Mucosa of descending colon (tissue), 3 donors: ENCODE measurements around the gene ZNF853. TPM values are rescaled to one million over a fixed set of nuclear protein-coding genes. Genes with fewer than 3 reads are reported as not detected.
"Not testable (repeated sequence)": the region's sequence is repeated elsewhere in the genome, so short reads cannot be mapped to it uniquely, and the experiment has no call there.

Source experiments
- ATAC-seq: fragments of 200-7000 bp; cut with Tn5 transposase; one replicate; pipeline ENCODE4 v1.9.1; 2020; ENCODE audit warnings: mild to moderate bottlenecking, moderate library complexity
- DNase-seq, 3 donors: peaks; one replicate each; pipeline ENCODE4 v3.0.0-alpha.2; 2020
- H3K36me3 ChIP-seq: fragments of 200-600 bp; one replicate; pipeline ENCODE4 v1.8.0; 2021; ENCODE audit warnings: low read depth, mild to moderate bottlenecking
- H3K4me1 ChIP-seq: fragments of 200-600 bp; one replicate; pipeline ENCODE4 v1.8.0; 2021; ENCODE audit warnings: low read depth, mild to moderate bottlenecking
- H3K4me3 ChIP-seq: fragments of 200-600 bp; one replicate; pipeline ENCODE4 v1.8.0; 2021; ENCODE audit warnings: mild to moderate bottlenecking
- H3K9me3 ChIP-seq: fragments of 200-600 bp; one replicate; pipeline ENCODE4 v1.8.0; 2021; ENCODE audit warnings: mild to moderate bottlenecking
- CTCF ChIP-seq: fragments of 200-600 bp; IDR thresholded peaks from one replicate; pipeline ENCODE4 v1.8.0; 2022; ENCODE audit warnings: antibody characterized with exemption, mild to moderate bottlenecking
- intact Hi-C, 2 donors: fragments of 100-400 bp; cut with DNase I in 1 of 2; cut with micrococcal nuclease in 1 of 2; formaldehyde crosslinking; loops; one replicate each; pipeline versions ENCODE4 v1.11.0 to v1.11.1; 2022; cut with DNase I, micrococcal nuclease
- total RNA-seq, 3 donors: library from RNA; stranded (reverse); fragmentation: NEBNext Ultra II Directional in 2 of 3; extraction: Animal tissue kit (Norgen Biotek cat#: 25700) in 2 of 3; gene quantifications; one replicate each; pipeline versions ENCODE4 v1.2.1 to v1.2.4, GENCODE V29; 2021 to 2023
- donor health status: DM: no; HTN: no; CAD: no; lungs with moderate emphysema.
- donor health status: DM: no; HTN: no; CAD: no.
- donor health status: DM: no; HTN: yes; CAD: no.

Gene ZNF853
- total RNA-seq, 3 donors from 2014 or later, result 0.84 to 19.9 (median 1.4) TPM

DNA sequence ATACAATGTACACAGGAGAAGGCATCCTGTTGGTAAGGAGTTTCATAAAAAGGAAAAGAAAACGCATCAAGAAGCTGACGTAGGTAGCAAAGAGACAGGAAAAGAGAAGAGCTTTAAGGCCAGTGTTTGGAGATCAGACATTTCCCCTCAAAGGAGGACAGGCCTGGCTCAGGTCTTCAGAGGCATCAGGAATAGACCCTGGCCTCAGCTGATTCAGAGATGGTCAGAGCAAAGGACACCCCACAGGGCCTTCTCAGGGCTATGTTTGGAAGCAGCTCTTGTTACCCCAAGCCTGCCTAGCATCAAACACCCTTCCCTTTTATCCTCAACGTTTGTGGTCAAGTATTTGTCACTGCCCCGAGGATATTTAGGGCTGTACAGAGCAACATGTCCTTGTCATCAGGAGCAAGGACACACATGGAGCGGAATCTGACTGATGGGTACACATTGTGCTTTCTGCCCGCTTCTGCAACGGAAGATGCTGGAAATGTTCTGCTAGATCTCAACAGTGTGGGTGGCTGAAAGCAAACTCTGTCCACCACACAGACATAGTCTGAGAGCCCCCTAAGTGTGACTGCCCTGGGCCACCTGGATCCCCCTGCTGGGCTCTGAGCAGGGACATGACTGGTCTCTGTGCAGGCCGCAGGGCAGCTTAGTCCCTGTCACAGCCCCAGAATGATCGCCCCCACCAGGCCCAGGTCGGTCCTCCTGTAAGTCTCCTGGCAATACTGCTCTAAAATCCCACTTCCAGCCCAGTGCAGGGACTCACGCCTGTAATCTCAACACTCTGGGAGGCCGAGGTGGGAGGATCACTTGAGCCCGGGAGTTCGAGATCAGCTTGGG is 39.2 kb upstream of the ZNF853 start:
- H3K36me3 ChIP-seq, result no peaks in the 10 kb centered on the region
- ATAC-seq (no peak), DNase-seq (peak in 1 of 3 donors; percentile 37)
- intact Hi-C loops, result no loop called here
- no peaks in the 10 kb centered on the region for H3K9me3 ChIP-seq
- H3K4me3 ChIP-seq, result no peak overlapping the region
- H3K4me1 ChIP-seq, result peaks cover 4% of the 10 kb centered on the region
- TF ChIP-seq CTCF, result no peak

- H3K36me3 ChIP-seq, H3K9me3 ChIP-seq, ATAC-seq, H3K4me1 ChIP-seq, intact Hi-C loops: not testable (repeated sequence)
- DNase-seq, result peak in 2 of 3 donors; percentile 27 to 46
- H3K4me3 ChIP-seq, result peak overlapping the region; percentile 44
These were observed 38.5 kb upstream of the ZNF853 start for GRCh38 chr7:6576867-6577368.

DNA sequence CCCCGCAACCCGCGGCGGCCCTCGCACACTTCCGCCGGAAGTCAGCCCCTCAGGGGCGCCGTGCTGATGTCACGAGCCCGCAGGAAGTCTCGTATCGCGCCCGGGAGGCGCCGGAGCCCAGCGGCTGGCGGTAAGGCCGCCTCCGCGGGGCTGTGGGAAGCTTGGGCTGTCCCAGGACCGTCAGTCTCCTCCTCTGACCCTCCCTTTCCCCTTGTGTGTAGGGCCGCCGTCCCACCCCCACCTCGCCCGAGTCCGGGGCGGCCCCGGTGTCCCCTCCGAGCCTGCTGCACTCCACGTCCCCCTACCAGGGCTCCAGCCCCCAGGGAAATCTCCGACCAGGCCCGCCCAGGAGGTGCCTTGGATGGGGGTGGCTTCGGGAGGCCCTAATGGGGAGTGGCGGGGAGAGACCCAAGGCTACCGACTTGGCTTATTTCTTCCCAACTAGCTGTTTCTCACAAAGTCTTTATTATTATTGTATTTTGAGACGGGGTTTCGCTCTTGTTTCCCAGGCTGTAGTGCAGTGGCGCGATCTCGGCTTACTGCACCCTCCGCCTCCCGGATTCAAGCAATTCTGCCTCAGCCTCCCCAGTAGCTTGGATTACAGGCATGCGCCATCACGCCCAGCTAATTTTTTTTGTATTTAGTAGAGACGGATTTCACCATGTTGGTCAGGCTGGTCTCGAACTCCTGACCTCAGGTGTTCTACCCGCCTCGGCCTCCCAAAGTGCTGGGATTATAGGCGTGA is 37.9 kb upstream of the ZNF853 start, which contains the start of gene ZDHHC4:
Gene ZDHHC4, plus strand, starts transcription at position 86 of the 745 bp plus-strand sequence. CDS start 3,108 bp downstream, outside the sequence.
- no peaks in the 10 kb centered on the region for H3K9me3 ChIP-seq
- DNase-seq, result peak; percentile 89 to 94 (median 92)
- no peak for TF ChIP-seq CTCF
- peak within 1 kb of the TSS; percentile 44 for H3K4me3 ChIP-seq
- ATAC-seq, result peak; percentile 99
- intact Hi-C loops, result no loop called here
- peaks cover 5% of the 10 kb centered on the region for H3K36me3 ChIP-seq
- peaks cover 4% of the 10 kb centered on the region for H3K4me1 ChIP-seq

- DNase-seq (peak in 2 of 3 donors; percentile 34 to 54), ATAC-seq (no peak)
- H3K36me3 ChIP-seq, result peaks cover 5% of the 10 kb centered on the region
- peaks cover 4% of the 10 kb centered on the region for H3K4me1 ChIP-seq
- no peaks in the 10 kb centered on the region for H3K9me3 ChIP-seq
- no peak for TF ChIP-seq CTCF
- H3K4me3 ChIP-seq, result no peak overlapping the region
- intact Hi-C loops, result no loop called here
These were observed 37.0 kb upstream of the ZNF853 start for GRCh38 chr7:6578114-6579084.

- no peak for TF ChIP-seq CTCF
- peaks cover 5% of the 10 kb centered on the region for H3K36me3 ChIP-seq
- intact Hi-C loops, result no loop called here
These were observed 36.0 kb upstream of the ZNF853 start for GRCh38 chr7:6579446-6579845.

DNA sequence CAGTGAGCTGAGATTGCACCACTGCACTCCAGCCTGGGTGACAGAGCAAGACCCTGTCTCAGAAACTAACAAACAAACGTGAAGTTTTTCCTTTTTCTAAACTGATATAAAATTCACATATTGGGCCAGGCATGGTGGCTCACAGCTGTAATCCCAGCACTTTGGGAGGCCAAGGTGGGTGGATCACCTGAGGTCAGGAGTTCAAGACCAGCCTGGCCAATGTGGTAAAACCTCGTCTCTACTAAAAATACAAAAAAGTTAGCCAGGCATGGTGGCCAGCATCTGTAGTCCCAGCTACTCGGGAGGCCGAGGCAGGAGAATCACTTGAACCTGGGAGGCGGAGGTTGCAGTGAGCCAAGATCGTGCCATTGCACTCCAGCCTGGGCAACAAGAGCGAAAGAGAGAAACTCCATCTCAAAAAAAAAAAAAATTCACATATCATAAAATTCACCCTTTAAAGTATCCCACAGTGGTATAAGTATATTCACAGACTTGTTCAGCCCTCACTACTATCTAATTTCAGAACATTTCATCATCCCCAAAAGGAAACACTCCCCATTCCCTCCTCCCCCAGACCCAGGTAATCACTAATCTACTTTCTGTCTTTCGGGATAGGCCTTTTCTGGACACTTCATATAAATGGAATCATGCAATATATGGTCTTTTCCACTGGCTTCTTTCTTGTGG is 29.5 kb upstream of the ZNF853 start:
- ATAC-seq, H3K4me3 ChIP-seq, H3K4me1 ChIP-seq, intact Hi-C loops, H3K9me3 ChIP-seq, H3K36me3 ChIP-seq: not testable (repeated sequence)
- DNase-seq, result peak in 1 of 3 donors; percentile 2

More at GRCh38 chr7:6579446-6579845, 36.0 kb upstream of the ZNF853 start:
- ATAC-seq (no peak), DNase-seq (peak in 1 of 3 donors; percentile 1)
- H3K9me3 ChIP-seq, result no peaks in the 10 kb centered on the region
- no peak overlapping the region for H3K4me3 ChIP-seq
- H3K4me1 ChIP-seq, result peaks cover 4% of the 10 kb centered on the region
